PC-9 (cell line): ENCODE data around the gene FAM180B. TPM values are rescaled to one million over a fixed set of nuclear protein-coding genes. Genes with fewer than 3 reads are reported as not detected.

Source experiments
- BruUV-seq: library from RNA; stranded (reverse); fragments of 400-500 nt; replicated peaks from 2 replicates; lab custom pipeline; 2021; lab: Mats Ljungman, UMichigan
- CTCF ChIA-PET: fragments of 300-600 bp; sonication (Branson Sonifier 250); formaldehyde crosslinking; loops from one replicate; lab custom pipeline; 2022; ENCODE audit warnings: antibody characterized with exemption; lab: Charles Lee
- POLR2A ChIA-PET: fragments of 300-600 bp; sonication (Branson Sonifier 250); formaldehyde crosslinking; loops from one replicate; lab custom pipeline; 2022; ENCODE audit warnings: antibody characterized with exemption; ENCODE audit not compliant: unreplicated experiment; lab: Charles Lee
- DNase-seq, 2 experiments: peaks; one replicate each; pipeline versions ENCODE4 v3.0.0 to v3.0.0-alpha.2; 2015 to 2022; ENCODE audit warnings: mixed read lengths in 1 of 2
- H2AFZ ChIP-seq: fragments of 200-600 bp; sonication (generic); 2 replicates; pipeline ENCODE4 v1.8.1; 2017; ENCODE audit warnings: antibody characterized with exemption
- H3F3A ChIP-seq: fragments of 200-600 bp; sonication (generic); 2 replicates; pipeline ENCODE4 v1.8.1; 2017; ENCODE audit warnings: antibody characterized with exemption, mild to moderate bottlenecking, low read depth; ENCODE audit not compliant: insufficient read depth
- H3K27ac ChIP-seq: fragments of 200-600 bp; sonication (generic); 2 replicates; pipeline ENCODE4 v1.6.1; 2016; ENCODE audit warnings: mixed run types
- H3K27me3 ChIP-seq: fragments of 200-600 bp; sonication (generic); 2 replicates; pipeline ENCODE4 v1.6.1; 2016; ENCODE audit warnings: low read depth, mixed run types; ENCODE audit not compliant: insufficient read depth
- H3K36me3 ChIP-seq: fragments of 200-600 bp; sonication (generic); 2 replicates; pipeline ENCODE4 v1.6.1; 2016; ENCODE audit warnings: low read depth, mixed run types
- H3K4me1 ChIP-seq: fragments of 200-600 bp; sonication (generic); replicated peaks from 2 replicates; pipeline ENCODE4 v1.6.1; 2016; ENCODE audit warnings: mixed run types; ENCODE audit not compliant: insufficient read depth
- H3K4me2 ChIP-seq: fragments of 200-600 bp; sonication (generic); 2 replicates; pipeline ENCODE4 v1.6.1; 2017; ENCODE audit warnings: mixed run types
- H3K4me3 ChIP-seq: fragments of 200-600 bp; sonication (generic); 2 replicates; pipeline ENCODE4 v1.6.1; 2016; ENCODE audit warnings: mixed run types
- H3K79me2 ChIP-seq: fragments of 200-600 bp; sonication (generic); 2 replicates; pipeline ENCODE4 v1.6.1; 2017; ENCODE audit warnings: low read depth, mixed run types
- H3K9me2 ChIP-seq: fragments of 200-600 bp; sonication (generic); 2 replicates; pipeline ENCODE4 v1.8.1; 2017; ENCODE audit warnings: mild to moderate bottlenecking; ENCODE audit not compliant: insufficient read depth
- H3K9me3 ChIP-seq: fragments of 200-600 bp; sonication (generic); 2 replicates; pipeline ENCODE4 v1.8.1; 2016; ENCODE audit warnings: low read depth; ENCODE audit not compliant: insufficient read depth
- H4K20me1 ChIP-seq: fragments of 200-600 bp; sonication (generic); 2 replicates; pipeline ENCODE4 v1.8.1; 2017; ENCODE audit not compliant: insufficient read depth
- CTCF ChIP-seq: fragments of 200-600 bp; sonication (generic); conservative IDR thresholded peaks from 2 replicates; pipeline ENCODE4 v1.6.1; 2017; ENCODE audit warnings: mixed run types, antibody characterized with exemption, mild to moderate bottlenecking, moderate library complexity
- EZH2 ChIP-seq: fragments of 200-600 bp; sonication (generic); IDR thresholded peaks from 2 replicates; pipeline ENCODE4 v1.8.0; 2017; ENCODE audit warnings: antibody characterized with exemption, low read depth
- intact Hi-C: fragments of 100-400 bp; cut with micrococcal nuclease; formaldehyde crosslinking; loops from one replicate; pipeline ENCODE4 v1.10.0; 2022; ENCODE audit not compliant: unreplicated experiment
- total RNA-seq: library from RNA; stranded (reverse); gene quantifications from 2 replicates; pipeline ENCODE4 v1.2.3, GENCODE V29; 2021

FAM180B gene
- total RNA-seq, 1 experiment from 2014 or later, result not detected

DNA sequence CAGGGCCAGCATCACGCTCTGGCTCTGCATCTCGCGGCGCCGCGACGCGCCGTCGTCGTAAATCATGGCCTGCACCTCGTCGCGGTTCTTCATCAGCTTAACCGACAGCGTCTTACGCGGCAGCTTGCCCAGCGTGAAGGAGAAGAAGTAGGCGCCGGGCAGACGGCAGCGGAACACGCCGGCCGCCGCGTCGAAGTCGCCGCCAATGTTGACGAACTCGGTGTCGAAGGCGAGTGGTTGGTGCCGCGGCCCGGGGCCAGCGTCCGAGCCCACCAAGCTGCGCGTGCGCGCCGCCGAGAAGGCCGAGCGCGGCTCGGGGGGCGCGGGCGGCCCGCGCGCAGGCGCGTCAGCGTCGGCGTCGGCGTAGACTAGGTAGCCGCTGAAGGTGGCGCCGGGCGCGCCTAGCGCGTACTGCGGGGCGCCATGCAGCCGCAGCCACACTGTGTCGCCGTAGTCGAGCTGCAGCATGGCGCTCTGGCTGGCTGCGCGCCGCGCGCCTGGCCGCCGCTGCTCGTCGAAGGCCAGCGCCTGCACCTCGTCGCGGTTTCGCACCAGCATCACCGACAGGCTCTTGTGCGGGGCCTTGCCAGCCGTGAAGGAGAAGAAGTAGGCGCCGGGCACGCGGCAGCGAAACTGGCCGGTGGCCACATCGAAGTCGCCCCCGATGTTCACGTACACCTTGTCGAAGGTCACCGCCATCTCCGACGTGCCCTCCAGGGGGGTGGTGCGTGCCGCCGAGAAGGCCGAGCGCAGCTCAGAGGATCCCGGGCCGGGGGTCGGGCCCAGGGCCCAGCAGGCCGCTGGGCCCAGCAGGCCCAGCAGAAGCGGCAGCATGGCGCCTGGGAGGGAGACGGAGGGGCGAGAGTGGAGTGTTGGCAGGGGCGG, 3.7 kb downstream of the FAM180B start:
- H3K9me3 ChIP-seq, result no peaks in the 10 kb centered on the region
- H4K20me1 ChIP-seq, result no peaks in the 10 kb centered on the region
- no peak for DNase-seq
- no peak overlapping the region for H2AFZ ChIP-seq
- no peaks in the 10 kb centered on the region for H3K79me2 ChIP-seq
- no TSS peak for BruUV-seq
- H3K27me3 ChIP-seq, result peaks cover 22% of the 10 kb centered on the region; the same call in 1 of the 2 replicates
- no peak overlapping the region for H3K27ac ChIP-seq
- TF ChIP-seq CTCF (no peak), EZH2 (no peak)
- peaks cover 7% of the 10 kb centered on the region; the same call in 1 of the 2 replicates for H3F3A ChIP-seq
- intact Hi-C loops, result no loop called here
- H3K4me1 ChIP-seq, result no peaks in the 10 kb centered on the region
- H3K4me2 ChIP-seq, result no peak overlapping the region
- CTCF ChIA-PET, result no interaction called here
- no peak overlapping the region for H3K4me3 ChIP-seq
- POLR2A ChIA-PET, result no interaction called here
- no peaks in the 10 kb centered on the region for H3K36me3 ChIP-seq
- no peaks in the 10 kb centered on the region for H3K9me2 ChIP-seq

DNA sequence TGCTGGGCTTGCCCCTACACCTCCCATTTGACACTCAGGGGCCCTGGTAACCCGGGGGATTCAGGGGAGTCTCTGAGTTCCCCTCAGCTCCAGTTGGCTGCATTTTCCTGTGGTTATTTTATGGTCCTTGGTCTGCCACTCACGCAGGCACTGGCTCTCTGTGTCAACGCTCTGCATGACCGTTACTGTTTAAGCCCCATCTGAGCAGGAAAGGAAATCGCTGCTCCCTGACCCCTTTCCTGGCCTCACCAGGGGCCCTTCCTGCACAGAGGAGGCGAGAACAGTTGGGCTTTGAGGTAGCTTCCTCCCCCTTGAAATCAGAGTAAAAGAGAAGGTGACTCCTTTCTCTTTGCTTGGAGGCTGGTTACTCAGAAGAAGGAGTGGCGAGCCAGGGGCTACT, 5.3 kb downstream of the FAM180B start:
- Histone ChIP-seq H2AFZ (no peak overlapping the region), H3K4me1 (no peaks in the 10 kb centered on the region), H3K36me3 (no peaks in the 10 kb centered on the region), H3K9me3 (no peaks in the 10 kb centered on the region), H3K9me2 (no peaks in the 10 kb centered on the region), H4K20me1 (no peaks in the 10 kb centered on the region), H3K4me3 (no peak overlapping the region), H3K27ac (no peak overlapping the region), H3K79me2 (no peaks in the 10 kb centered on the region), H3F3A (peaks cover 7% of the 10 kb centered on the region; the same call in 1 of the 2 replicates), H3K4me2 (no peak overlapping the region), H3K27me3 (peaks cover 22% of the 10 kb centered on the region; the same call in 1 of the 2 replicates)
- CTCF ChIA-PET, result interaction anchor here (0.6 kb wide), 1 partner anchor 38 kb away, joined by 4 read pairs; no protein-coding TSS in a partner anchor
- DNase-seq, result no peak
- intact Hi-C loops, result no loop called here
- POLR2A ChIA-PET, result no interaction called here
- no TSS peak for BruUV-seq
- TF ChIP-seq EZH2 (no peak), CTCF (no peak)

- TF ChIP-seq CTCF (no peak), EZH2 (no peak)
- ChIA-PET CTCF (no interaction called here), POLR2A (no interaction called here)
- no peaks in the 10 kb centered on the region for H3K4me1 ChIP-seq
- no peak for DNase-seq
- peaks cover 22% of the 10 kb centered on the region; the same call in 1 of the 2 replicates for H3K27me3 ChIP-seq
- H3F3A ChIP-seq, result peaks cover 7% of the 10 kb centered on the region; the same call in 1 of the 2 replicates
- intact Hi-C loops, result no loop called here
- no peak overlapping the region for H3K4me3 ChIP-seq
- no peaks in the 10 kb centered on the region for H3K79me2 ChIP-seq
- H4K20me1 ChIP-seq, result no peaks in the 10 kb centered on the region
- H3K9me2 ChIP-seq, result no peaks in the 10 kb centered on the region
- no peaks in the 10 kb centered on the region for H3K9me3 ChIP-seq
- no peak overlapping the region for H3K4me2 ChIP-seq
- H3K27ac ChIP-seq, result no peak overlapping the region
- no TSS peak for BruUV-seq
- H3K36me3 ChIP-seq, result no peaks in the 10 kb centered on the region
- no peak overlapping the region for H2AFZ ChIP-seq
Measured at GRCh38 chr11:47592251-47592650, 5.8 kb downstream of the FAM180B start.
